ENCODE measurements around the gene KIAA0232. TPM values are rescaled to one million over a fixed set of nuclear protein-coding genes. Genes with fewer than 3 reads are reported as not detected.
"Not testable (repeated sequence)": the region's sequence is repeated elsewhere in the genome, so short reads cannot be mapped to it uniquely, and the experiment has no call there.

The KIAA0232 gene
- polyA plus RNA-seq, 1 donor: 48.0 TPM

DNA sequence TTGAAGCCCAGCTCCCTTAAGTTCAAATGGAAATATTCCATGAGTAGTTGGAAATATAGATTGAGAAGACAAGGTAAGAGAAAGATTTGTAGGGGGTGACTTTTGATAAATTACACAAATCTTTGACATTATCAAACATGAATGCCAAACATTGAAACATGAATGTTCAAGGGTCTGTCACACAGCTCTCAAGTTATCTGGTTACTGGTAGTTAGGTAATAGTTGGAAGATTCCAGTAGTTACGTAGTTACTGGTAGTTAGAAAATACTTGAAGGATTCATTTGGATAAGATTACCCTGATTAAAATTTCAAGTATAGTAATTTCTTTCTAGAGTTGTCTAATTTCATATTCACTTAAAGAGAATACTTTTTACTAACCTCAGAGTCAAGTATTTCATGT lies 20.7 kb downstream of the KIAA0232 start:
- DNase-seq: no peak

DNA sequence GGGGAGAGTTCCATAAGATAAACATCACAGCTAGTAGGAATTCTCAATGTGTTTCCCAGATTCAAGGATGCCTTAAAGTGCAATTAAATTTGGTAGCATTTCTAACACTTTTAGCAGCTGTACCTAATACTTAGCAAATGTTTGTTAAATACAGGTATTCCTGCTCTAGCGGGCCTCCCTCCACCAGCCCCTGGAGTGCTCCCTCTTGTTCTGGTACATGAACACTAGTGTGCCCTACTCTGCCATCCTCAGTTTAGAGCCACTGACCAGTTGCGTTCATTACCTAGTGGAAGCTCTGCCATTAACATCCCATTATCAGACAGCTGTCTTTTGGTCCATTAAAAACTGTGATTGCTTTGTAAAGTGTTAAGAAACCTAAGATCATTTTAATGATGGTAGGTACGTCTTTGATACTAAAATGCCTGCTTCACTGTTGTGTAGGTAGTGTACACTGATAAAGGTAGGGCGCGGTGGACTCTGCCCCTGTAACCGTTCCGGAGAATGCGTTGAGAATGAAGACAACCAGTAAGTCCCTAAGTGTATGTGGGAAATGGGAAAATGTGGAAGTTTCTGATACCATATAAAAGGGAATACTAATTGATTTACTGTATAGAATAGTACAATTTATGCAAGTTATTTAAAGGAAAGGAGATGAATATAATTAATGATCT lies 21.7 kb downstream of the KIAA0232 start:
- DNase-seq: no peak

DNA sequence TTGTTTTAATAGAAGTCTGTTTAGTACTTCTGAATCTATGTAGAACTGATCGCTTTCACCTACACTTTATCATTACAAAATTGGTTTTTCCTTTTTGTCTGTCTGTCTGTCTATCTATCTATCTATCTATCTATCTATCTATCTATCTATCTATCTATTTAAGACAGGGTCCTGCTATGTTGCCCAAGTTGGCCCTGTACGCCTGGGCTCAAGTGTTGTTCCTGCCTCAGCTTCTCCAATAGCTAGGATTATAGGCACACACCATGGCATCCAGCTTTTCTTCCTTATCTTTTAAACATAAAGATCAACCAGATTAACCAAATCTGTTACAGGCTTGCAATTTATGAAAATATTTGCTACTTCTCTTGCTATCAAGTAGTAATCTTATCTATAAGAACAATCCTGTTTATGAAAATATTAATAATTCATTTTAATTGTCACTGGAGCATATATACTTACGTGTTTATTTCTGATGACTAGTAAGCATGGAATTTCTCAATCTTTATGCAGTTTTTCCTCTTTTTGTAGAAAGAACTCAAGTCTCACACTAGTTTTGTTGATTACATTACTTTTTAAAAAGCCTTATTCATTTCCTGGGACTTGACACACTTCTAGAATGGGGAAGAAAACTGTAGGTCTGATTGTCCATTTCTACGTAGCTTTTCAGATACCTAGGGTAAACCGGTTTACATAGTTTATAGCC lies 24.5 kb downstream of the KIAA0232 start:
- DNase-seq: no peak

DNA sequence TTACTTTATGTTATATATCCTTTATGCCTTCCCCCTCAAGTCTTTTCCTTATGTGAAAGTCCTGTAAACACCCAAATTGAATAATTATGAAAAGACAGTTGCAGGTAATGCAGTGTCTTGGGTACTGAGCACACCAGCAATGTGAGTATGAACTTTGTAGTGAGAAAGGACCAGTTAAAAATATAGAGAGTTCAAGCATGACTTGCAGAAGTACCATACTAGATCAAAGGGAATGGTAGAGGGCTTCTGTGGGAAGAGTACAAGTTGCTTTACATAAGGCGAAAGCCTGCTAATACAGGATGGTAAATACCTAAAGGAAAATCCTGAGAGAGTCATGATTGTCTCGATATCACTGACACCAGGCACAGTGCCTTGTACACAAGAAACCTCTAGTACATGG lies 25.7 kb downstream of the KIAA0232 start:
- no peak for DNase-seq

DNA sequence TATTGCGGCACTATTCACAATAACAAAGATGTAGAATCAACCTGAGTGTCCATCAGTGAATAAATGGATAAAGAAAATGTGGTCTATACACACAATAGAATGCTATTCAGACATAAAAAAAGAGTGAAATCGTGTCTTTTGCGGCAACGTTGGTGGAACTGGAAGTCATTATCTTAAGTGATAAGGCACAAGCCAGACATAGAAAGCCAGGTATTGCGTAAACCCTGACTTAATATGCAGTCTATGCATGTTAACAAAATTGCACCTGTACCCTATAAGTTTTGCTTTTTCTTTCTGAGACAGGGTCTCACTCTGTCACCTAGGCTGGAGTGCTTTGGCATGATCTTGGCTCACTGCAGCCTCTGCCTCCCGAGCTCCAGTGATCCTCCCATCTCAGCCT lies 28.6 kb downstream of the KIAA0232 start:
- no peak for DNase-seq

DNA sequence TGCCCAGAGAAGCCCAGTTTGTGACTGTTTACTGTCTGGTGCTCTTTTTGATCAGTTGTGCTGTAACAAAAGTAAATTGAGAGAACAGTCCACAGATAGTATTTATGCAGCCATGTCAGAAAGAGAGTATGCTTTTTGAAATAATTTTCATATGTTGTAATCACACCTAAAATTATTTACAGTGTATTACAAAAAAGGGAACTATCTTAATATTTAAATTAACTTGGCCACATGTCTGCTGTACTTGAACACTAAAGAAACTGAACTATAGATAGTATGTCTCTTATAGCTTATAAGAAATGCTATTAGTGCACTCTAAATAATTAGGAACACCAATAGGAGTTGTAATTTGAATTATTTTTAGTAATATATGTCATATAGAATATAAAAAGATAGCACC lies 30.2 kb downstream of the KIAA0232 start:
- DNase-seq: no peak

DNA sequence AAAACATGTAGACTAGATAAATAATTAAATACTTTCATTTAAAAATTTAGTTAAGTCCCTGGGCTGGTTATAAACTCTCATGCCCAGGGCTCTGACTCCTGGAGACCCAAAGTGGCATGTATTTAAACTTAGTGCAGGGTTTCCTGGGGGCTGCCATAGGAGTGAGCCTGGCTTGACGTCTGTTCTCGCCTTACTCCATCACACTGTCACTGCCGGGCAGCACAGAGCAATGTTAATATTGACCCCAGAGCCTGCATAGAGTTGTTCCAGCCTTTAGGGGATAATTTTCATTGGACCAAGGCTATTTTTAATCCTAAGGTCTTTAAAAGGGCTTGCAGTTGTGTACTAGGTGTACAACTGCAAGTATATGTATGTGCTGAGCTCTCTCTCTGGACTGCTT lies 31.2 kb downstream of the KIAA0232 start:
- DNase-seq: no peak

DNA sequence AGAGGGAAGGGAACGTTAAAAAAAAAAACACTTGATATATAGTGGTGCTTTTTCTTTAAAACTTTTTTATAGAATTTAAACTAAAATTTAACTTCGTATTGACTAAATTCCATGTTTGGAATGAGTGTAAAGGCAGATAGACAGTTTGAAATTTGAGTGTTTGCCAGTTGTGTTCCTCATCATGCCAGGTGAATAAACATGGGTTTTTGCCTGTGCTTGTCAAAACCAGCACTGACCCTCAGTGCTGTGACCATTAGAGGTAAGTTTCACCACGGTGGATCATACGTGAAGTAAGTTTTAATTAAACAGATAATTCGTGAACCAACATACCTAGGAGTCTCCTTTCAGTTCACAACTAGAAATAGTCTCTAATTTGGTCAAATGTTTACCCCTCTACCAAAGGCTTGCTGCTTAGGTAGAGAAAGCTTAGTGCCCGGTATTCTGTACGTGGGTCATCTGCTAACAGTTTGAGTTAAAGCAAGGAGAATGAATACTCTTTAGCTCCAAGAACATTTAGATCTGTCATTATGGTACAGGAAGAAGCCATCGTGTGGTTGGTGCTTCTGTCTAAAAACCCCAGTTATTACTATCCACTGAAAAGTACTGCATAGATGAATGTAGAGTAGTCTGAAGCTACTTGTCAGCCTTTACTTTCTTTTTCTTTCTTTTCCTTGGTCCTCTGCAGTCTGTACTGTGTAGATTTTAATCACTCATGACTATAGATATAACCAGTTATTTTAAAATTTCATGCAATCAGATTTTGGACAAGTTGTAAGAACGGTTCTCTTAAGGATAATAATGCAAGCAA lies 32.7 kb downstream of the KIAA0232 start:
- DNase-seq: no peak

DNA sequence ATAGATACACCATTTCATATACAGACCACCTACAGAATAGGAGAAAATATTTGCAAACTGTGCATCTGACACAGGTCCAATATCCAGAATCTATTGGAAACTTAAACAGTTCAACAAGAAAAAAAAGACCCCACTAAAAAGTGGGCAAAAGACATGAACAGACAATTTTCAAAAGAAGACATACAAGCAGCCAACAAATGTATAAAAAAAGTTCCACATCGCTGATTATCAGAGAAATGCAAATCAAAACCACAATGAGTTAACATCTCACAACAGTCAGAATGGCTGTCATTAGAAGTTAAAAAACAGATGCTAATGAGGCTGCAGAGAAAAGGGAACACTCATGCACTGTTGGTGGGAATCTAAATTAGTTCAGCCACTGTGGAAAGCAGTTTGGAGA lies 36.8 kb downstream of the KIAA0232 start:
- no peak for DNase-seq

DNA sequence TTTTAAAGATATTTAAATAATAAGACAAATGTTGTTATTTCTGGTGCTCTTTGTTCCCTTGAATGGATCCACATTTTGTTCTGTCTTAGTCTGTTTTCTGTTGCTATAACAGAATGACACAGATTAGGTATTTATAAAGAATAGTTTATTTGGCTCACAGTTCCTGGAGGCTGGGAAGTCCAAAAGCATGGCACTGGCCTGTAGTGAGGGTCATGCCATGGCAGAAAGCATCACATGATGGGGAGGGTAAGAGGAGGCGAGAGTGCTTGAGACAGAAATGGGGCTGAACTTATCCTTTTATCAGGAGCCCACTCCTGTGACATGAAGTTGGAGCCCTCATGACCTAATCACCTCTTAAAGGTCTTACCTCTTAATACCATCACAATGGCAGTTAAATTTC lies 38.2 kb downstream of the KIAA0232 start:
- DNase-seq: no peak

DNA sequence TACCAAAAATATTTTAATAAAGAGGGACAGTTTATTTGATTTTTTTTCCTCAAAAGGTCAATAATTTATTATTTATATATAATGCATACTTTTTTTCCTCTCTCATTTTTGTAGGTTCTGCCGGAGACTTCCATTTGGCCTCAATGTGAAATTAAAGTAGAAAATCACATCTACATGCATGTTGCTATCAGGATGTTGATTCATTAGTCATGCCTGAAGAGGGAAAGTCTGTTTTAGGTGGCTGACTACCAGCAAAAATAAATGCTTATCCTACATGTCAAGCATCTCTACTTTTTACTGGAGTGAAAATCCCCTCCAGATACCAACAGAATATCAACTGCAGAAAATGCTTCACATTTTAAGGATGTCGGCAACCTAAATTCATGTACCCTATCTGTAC lies 41.5 kb downstream of the KIAA0232 start:
- DNase-seq: no peak

DNA sequence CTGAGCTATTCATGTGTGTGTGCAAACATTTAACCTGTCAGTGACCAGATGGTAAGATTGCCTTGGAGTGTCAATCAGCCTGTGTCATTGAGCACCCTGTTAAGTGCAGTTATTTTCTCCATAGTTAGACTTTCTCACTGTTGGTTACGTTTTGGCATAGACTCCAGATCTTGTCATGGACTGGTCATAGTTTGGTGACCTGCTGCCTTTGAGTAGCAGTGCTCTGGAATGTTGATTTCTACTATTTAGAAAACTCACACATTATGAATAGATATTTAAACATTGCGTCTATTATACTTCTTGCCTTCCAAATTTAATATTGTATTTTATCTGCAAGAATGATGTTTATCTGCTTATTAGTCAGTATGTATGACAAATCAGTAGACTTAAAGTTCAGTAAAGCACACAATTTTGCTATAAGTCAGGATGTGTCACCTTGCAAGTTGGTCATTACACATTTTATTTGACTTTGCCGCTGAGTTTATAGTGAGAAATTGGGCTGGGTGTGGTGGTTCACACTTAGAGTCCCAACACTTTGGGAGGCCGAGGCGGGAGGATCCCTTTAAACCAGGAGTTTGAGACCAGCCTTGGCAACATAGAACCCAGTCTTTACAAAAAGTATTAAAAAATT lies 42.4 kb downstream of the KIAA0232 start:
- no peak for DNase-seq

DNA sequence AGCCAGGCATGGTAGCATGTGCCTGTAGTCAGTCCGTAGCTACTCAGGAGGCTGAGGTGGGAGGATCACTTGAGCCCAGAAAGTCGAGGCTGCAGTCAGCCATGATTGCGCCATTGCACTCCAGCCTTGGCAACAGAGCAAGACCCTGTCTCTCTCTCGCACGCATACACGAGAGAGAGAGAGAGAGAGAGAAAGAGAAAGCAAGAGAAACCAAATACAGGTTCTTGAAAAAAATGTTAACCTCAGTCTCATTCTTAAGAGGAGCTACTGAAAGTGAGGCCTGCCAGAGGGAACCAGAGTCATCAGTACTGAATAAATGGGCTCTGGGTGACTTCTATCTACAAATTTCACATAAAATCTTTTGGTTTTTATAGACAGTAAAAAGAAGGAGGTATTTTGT lies 42.9 kb downstream of the KIAA0232 start:
- no peak for DNase-seq

DNA sequence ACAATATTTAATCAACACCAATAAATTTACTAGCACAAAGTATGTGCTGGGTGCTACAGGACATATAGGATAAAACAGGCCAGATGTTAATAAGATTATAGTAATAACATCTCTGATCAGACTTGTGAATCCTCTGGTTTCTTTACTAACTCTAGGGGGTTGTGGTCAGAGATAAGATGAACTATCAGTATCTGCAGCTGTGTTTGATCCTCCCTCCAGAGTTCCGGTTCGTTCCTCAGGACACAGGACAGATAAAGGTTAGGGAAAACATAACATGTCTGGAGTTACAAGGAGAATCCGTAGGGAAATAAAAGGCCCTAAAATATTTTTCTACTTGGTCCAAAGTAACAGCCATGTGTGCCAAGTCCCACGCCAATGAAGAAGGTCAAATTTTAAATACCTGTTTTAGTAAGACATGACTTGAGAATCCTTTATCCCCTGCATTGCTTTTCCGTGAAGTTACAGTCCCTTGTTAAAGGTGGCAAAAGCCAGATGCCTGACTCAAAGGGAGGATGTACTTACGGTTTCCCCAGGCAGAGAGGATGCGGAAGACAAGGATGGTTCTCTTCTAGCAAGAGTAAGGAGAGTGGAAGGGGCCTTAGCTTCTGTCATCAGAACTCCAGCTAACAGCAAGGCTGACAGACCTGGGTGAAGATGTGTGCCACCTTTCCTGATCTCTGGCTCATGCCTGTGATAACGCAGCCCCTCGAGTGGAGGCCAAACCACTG lies 44.4 kb downstream of the KIAA0232 start:
- no peak for DNase-seq

DNA sequence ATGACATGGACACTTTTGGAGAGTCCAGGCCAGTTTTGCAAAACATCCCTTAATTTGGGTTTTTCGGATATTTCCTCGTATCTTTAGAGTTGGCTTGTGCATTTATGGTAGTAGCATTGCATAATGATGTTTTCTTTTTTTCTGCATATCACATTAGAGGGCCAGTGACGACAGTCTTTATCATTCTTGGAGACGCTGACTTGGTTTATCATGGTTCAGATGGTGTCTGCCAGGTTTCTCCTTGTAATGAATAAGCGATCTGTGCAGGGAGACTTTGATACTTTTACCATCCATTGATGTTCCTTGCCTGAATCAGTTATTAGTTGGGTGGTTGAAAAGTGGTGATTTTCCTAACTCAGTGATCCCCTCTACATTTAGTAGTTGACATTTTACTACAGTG lies 46.6 kb downstream of the KIAA0232 start:
- no peak for DNase-seq

DNA sequence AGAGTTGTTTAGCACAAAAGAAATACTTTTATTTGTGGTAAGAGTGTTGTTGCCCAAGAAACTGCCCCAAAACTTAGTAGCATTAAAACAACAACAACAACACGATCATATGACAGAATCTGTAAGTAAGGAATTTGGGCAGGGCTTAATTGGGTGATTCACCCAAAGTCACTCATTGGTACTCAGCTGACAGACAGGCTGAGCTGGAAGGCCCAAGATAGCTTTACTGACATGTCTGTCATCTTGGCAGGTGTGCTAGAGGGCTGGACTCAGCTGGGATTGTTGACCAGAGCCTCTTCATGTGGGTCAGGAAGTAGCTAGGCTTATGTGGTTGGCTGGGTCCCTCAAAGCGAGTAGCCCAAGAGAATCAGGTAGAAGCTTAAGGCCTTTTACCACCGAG lies 52.3 kb downstream of the KIAA0232 start:
- DNase-seq: no peak

DNA sequence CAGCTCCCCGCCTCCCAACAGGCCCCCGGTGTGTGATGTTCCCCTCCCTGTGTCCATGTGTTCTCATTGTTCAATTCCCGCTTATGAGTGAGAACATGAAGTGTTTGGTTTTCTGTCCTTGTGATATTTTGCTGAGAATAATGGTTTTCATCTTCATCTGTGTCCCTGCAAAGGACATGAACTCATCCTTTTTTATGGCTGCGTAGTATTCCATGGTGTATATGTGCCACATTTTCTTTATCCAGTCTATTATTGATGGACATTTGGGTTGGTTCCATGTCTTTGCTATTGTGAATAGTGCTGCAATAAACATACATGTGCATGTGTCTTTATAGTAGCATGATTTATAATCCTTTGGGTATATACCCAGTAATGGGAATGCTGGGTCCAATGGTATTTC lies 53.1 kb downstream of the KIAA0232 start:
- not testable (repeated sequence) for DNase-seq

DNA sequence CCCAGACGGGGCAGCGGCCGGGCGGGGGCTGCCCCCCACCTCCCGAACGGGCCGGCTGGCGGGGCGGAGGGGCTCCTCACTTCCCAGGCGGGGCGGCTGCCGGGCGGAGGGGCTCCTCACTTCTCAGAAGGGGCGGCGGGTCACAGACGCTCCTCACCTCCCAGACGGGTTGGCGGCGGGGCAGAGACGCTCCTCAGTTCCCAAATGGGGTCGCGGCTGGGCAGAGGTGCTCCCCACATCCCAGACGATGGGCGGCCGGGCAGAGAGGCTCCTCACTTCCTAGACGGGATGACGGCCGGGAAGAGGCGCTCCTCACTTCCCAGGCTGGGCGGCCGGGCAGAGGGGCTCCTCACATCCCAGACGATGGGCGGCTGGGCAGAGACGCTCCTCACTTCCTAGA lies 54.6 kb downstream of the KIAA0232 start:
- not testable (repeated sequence) for DNase-seq

DNA sequence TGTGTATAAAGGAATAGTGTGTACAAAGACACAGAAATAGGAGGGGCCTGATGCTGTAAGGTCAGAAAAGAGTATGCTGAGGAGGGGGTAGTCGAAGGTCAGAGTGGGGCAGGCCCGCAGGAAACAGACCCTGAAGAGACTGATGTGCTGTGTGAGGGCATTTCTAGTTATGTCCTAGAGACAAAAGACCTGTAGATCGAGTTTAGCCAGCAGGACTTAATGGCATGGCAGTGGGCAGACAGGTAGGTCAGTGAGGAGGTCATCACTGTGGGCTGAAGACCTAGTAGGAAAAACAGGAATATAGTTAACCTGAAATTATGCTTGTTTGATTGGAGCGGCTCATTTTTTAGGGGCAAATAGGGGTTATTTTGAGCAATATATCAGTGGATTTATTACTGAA lies 57.1 kb downstream of the KIAA0232 start:
- DNase-seq: no peak

DNA sequence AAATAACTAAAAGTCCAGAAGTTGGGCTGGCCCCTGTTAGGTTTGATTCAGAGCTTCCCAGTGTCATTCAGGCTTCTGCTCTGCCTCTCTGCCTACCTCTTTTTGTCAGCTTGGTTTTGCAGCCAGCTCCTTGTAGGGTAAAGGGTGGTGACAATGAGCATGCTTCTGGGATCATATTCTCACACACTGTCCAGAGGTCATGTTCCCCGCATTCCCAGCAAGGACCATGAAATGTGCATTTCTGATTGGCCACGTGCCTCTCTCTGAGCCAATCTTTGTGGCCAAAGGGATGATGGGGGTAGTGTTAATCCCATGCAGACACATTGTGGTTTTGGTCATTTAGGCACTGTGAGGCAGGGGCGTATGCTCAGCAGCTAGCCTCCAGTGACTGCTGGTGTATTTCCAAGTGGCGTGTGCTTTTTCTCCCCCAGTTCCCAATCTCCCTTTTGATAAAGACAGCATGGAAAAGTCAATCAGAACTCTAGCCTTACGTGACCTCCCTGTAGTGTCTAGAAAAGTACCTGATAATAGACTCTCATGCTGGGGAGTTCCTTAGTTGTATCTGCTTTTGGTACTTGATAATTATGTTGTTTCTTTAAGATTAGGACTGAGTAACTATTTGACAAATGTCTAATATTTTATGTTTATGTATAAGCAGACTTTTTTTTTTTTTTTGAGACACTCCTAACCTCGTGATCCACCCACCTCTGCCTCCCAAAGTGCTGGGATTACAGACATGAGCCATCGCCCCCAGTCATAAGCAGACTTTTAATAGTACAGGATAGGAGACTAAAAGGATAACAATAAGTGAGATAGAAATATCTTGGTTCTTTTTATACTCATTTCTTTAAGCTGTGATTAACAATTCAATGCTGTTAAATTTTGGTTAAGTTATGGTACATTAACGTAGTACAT lies 57.8 kb downstream of the KIAA0232 start:
- peak; percentile 22 for DNase-seq

DNA sequence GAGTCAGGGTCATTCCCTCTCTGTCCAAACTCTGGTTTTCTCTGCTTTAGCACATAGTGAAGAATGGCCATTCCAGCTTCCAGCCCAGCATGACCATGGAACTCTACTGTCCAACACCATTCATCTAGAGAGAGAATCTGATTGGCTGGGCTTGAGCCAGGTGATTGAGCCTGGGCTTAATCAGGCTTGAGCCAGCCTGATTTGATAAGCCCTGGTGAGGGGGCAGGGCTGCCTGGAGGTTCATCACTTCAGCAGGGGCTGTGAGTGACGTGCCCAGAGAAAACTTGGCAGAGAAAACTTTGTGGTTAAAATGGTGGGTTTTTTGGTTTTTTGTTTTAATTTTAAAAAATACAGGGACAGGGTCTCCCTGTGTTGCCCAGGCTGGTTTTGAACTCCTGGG lies 62.5 kb downstream of the KIAA0232 start:
- DNase-seq: no peak
